Stimulated activated CD8-positive, alpha-beta memory T cell treated with anti-CD3 and anti-CD28 coated beads, Interleukin-15, amount 100 ng/mL, for 24 hours (primary cell): ENCODE results near the gene LOXHD1.

Source experiments
- DNase-seq: peaks from one replicate; pipeline ENCODE4 v3.0.0-alpha.2; 2020; ENCODE audit warnings: low read depth

The LOXHD1 gene

GRCh38 chr18:46574000-46574742 is 82.8 kb downstream of the LOXHD1 start:
- no peak for DNase-seq

- DNase-seq: no peak
Measured at GRCh38 chr18:46573156-46573555, 83.9 kb downstream of the LOXHD1 start.

- no peak for DNase-seq
Measured at GRCh38 chr18:46571756-46572155, 85.3 kb downstream of the LOXHD1 start.

GRCh38 chr18:46570666-46571065 is 86.4 kb downstream of the LOXHD1 start:
- no peak for DNase-seq

- DNase-seq: no peak
Measured at GRCh38 chr18:46570134-46570533, 86.9 kb downstream of the LOXHD1 start.

- no peak for DNase-seq
Measured at GRCh38 chr18:46569211-46569610, 87.8 kb downstream of the LOXHD1 start.

GRCh38 chr18:46567196-46567595 is 89.8 kb downstream of the LOXHD1 start:
- no peak for DNase-seq

GRCh38 chr18:46566111-46566510 is 90.9 kb downstream of the LOXHD1 start:
- DNase-seq: no peak

- DNase-seq: no peak
Measured at GRCh38 chr18:46565256-46565655, 91.8 kb downstream of the LOXHD1 start.

GRCh38 chr18:46563317-46563716 is 93.7 kb downstream of the LOXHD1 start:
- DNase-seq: no peak

GRCh38 chr18:46562674-46563192 is 94.3 kb downstream of the LOXHD1 start:
- no peak for DNase-seq

- DNase-seq: no peak
Measured at GRCh38 chr18:46560671-46561045, 96.4 kb downstream of the LOXHD1 start.

GRCh38 chr18:46559946-46560670 is 96.9 kb downstream of the LOXHD1 start:
- DNase-seq: no peak

- DNase-seq: no peak
Measured at GRCh38 chr18:46559296-46559695, 97.7 kb downstream of the LOXHD1 start.

GRCh38 chr18:46556590-46557206 is 100.3 kb downstream of the LOXHD1 start:
- no peak for DNase-seq

GRCh38 chr18:46555724-46556123 is 101.3 kb downstream of the LOXHD1 start:
- DNase-seq: no peak

GRCh38 chr18:46555213-46555612 is 101.8 kb downstream of the LOXHD1 start:
- DNase-seq: no peak

- DNase-seq: no peak
Measured at GRCh38 chr18:46554406-46555080, 102.5 kb downstream of the LOXHD1 start.

GRCh38 chr18:46550609-46551008 is 106.4 kb downstream of the LOXHD1 start:
- DNase-seq: no peak

- DNase-seq: no peak
Measured at GRCh38 chr18:46547520-46547919, 109.5 kb downstream of the LOXHD1 start.

- no peak for DNase-seq
Measured at GRCh38 chr18:46546111-46546640, 110.8 kb downstream of the LOXHD1 start.

- no peak for DNase-seq
Measured at GRCh38 chr18:46542545-46542944, 114.5 kb downstream of the LOXHD1 start.
